ENCODE data around the gene DPRX. TPM values are rescaled to one million over a fixed set of nuclear protein-coding genes. Genes with fewer than 3 reads are reported as not detected.

DPRX gene
- total RNA-seq, 1 donor from 2014 or later: not detected

Small RNA genes within 50 kb of the gene (microRNA-seq; reads per million reads assigned to microRNA genes)
- gene MIR1323 (not detected), gene MIR498 (1.6 reads per million), gene MIR512-1 (not detected), gene MIR512-2 (not detected), gene MIR515-1 (not detected), gene MIR515-2 (not detected), gene MIR519C (5.0 reads per million, percentile 13 among the genes with 10 or more reads in this experiment), gene MIR519E (not detected), gene MIR520E (5.9 reads per million, percentile 17 among the genes with 10 or more reads in this experiment), gene MIR520F (43.1 reads per million, percentile 47 among the genes with 10 or more reads in this experiment)

Other genes starting within 250 kb of the DPRX start
- 4.0 TPM for gene ZNF765, start 236.8 kb upstream of the DPRX start, total RNA-seq
- 3.3 TPM for gene ZNF761, start 200.0 kb upstream of the DPRX start, total RNA-seq
- gene ZNF813, start 164.3 kb upstream of the DPRX start, total RNA-seq: 1.8 TPM
- gene ZNF331, start 93.9 kb upstream of the DPRX start, total RNA-seq: 10.1 TPM
- gene NLRP12, start 192.3 kb downstream of the DPRX start, total RNA-seq: 0.22 TPM
- gene MYADM, start 235.9 kb downstream of the DPRX start, total RNA-seq: 96.0 TPM